ENCODE data around the gene DMKN. TPM values are rescaled to one million over a fixed set of nuclear protein-coding genes. Genes with fewer than 3 reads are reported as not detected.

The DMKN gene
- total and polyA plus RNA-seq, 9 of the 15 experiments (the other 6 are each of a cell fraction or from before 2014, with no cell fraction given), result 0.36 to 0.53 TPM; not detected in 7

GRCh38 chr19:35540356-35540927 lies 27.0 kb upstream of the DMKN start:
- no peak for DNase-seq (ENCODE audit: extremely low read depth in 1 of 4, low spot score in 3 of 4)
- Histone ChIP-seq H3K27ac (ENCODE audit: extremely low read depth, low read depth, low read length) (no peak overlapping the region), H3K4me2 (ENCODE audit: insufficient read depth, low read length) (no peak overlapping the region), H3K4me1 (replicated peaks in 1 of 2; ENCODE audit: control insufficient read depth in 2 of 2, insufficient read depth in 2 of 2, low read length in 2 of 2) (peaks cover 6 to 14% of the 10 kb centered on the region in 2 experiments; a peak in 4 of 5 replicates), H3K4me3 (no peak overlapping the region), H3K9me1 (ENCODE audit: control insufficient read depth, insufficient read depth, low read length) (peaks cover 7% of the 10 kb centered on the region), H3K27me3 (ENCODE audit: control insufficient read depth in 2 of 2, insufficient read depth in 2 of 2, low read length in 2 of 2) (peaks cover 0 to 4% of the 10 kb centered on the region in 2 experiments; a peak in 2 of 5 replicates), H4K20me1 (replicated peaks; ENCODE audit: control insufficient read depth, insufficient read depth, low read length) (no peaks in the 10 kb centered on the region), H3K9ac (ENCODE audit: insufficient read depth in 1 of 2, low read depth in 2 of 2, low read length in 2 of 2) (no peak overlapping the region), H3K79me2 (ENCODE audit: control insufficient read depth, insufficient read depth, low read length) (peaks cover 21% of the 10 kb centered on the region), H3K36me3 (ENCODE audit: control insufficient read depth, insufficient read depth, low read length) (peaks cover 27% of the 10 kb centered on the region; the same call in 2 of the 3 replicates), H3K9me3 (replicated peaks; ENCODE audit: control insufficient read depth, insufficient read depth, low read depth, low read length) (no peaks in the 10 kb centered on the region), H2AFZ (ENCODE audit: low read depth, low read length) (no peak overlapping the region)
- no peak for FAIRE-seq
- ChIA-PET CTCF (ENCODE audit: low intra/inter-chr PET ratio) (no interaction called here), POLR2A (interaction anchor here (0.6 kb wide), 1 partner anchor 211 kb away, joined by 3 read pairs; no protein-coding TSS in a partner anchor)
- in situ Hi-C loops (cut with MboI), result no loop called here
- no peak for ATAC-seq
- intact Hi-C loops (cut with micrococcal nuclease), result no loop called here
- 69% methylated on average over 6 of the region's 7 CpGs for WGBS (ENCODE audit: insufficient coverage, low coverage, missing lambda C conversion rate)
- BruUV-seq (replicated peaks), result no TSS peak
- no peak for TF ChIP-seq IRF9 (tag; IDR thresholded peaks at IDR 0.05)
- TF ChIP-seq ZNF146 (CRISPR knock-in tag; IDR thresholded peaks at IDR 0.05; ENCODE audit: unreplicated experiment), result no peak
- no peak for TF ChIP-seq ELF4 (CRISPR knock-in tag; IDR thresholded peaks at IDR 0.05)
- no peak for TF ChIP-seq ZZZ3 (IDR thresholded peaks at IDR 0.05)
- no peak for TF ChIP-seq CHD4 (IDR thresholded peaks at IDR 0.05; ENCODE audit: insufficient read depth, insufficient replicate concordance, low read depth, low read length, poor library complexity, severe bottlenecking)
- no peak for TF ChIP-seq IRF2 (CRISPR knock-in tag; IDR thresholded peaks at IDR 0.05)
- TF ChIP-seq TCF7 (IDR thresholded peaks at IDR 0.05; ENCODE audit: borderline replicate concordance), result no peak
- no peak for TF ChIP-seq TSC22D4 (tag; IDR thresholded peaks at IDR 0.05)
- TF ChIP-seq ZNF609 (CRISPR knock-in tag; IDR thresholded peaks at IDR 0.05; ENCODE audit: borderline replicate concordance), result no peak
- no peak for TF ChIP-seq ZNF224 (CRISPR knock-in tag; IDR thresholded peaks at IDR 0.05)
- no peak for TF ChIP-seq ATF3 (IDR thresholded peaks at IDR 0.05)
- TF ChIP-seq ATF3 (CRISPR knock-in tag; conservative IDR thresholded peaks at IDR 0.05), result no peak
- TF ChIP-seq ID3 (CRISPR knock-in tag; IDR thresholded peaks at IDR 0.05), result no peak
- no peak for TF ChIP-seq ID3 (tag; IDR thresholded peaks at IDR 0.05)
- no peak for TF ChIP-seq MECOM (CRISPR knock-in tag; IDR thresholded peaks at IDR 0.05)
- TF ChIP-seq HCFC1 (IDR thresholded peaks at IDR 0.05; ENCODE audit: low read depth, low read length), result no peak
